Retinal pigment epithelial cell (primary cell): Measurements from ENCODE around the gene KCNC4.

ENCODE experiments used
- DNase-seq: peaks from one replicate; pipeline ENCODE4 v3.0.0-alpha.2; 2010; ENCODE audit warnings: low read depth
- H3K4me3 ChIP-seq: 2 replicates; pipeline ENCODE4 v1.5.1; 2011; ENCODE audit warnings: mild to moderate bottlenecking, low read length, control low read depth, moderate library complexity
- TF ChIP-seq, protein P1 (sequence below): conservative IDR thresholded peaks from 2 replicates; pipeline ENCODE4 v1.5.1; 2011; ENCODE audit warnings: low read depth, low read length, control low read depth, inconsistent platforms

KCNC4 gene

DNA sequence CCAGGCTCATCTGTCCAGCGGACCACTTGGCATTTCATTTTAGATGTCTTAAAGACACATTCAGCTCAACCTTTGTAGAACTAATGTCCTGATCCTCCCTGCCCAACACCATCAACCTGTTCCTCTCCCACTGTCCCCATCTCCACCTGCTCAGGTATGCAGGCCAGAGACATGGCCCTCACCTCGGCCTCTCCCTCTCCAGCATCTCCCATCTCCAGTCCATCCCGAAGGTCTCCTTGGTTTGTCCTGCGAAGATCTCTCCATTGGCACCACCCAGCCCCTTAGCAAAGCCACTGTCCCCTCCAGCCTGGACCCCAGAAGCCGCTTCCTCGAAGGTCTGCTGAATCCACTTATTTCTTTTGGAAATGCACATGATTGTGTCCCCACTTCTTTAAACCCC is 20.9 kb upstream of the KCNC4 start:
- no peak for DNase-seq
- H3K4me3 ChIP-seq, result no peak overlapping the region
- TF ChIP-seq, protein P1, sequence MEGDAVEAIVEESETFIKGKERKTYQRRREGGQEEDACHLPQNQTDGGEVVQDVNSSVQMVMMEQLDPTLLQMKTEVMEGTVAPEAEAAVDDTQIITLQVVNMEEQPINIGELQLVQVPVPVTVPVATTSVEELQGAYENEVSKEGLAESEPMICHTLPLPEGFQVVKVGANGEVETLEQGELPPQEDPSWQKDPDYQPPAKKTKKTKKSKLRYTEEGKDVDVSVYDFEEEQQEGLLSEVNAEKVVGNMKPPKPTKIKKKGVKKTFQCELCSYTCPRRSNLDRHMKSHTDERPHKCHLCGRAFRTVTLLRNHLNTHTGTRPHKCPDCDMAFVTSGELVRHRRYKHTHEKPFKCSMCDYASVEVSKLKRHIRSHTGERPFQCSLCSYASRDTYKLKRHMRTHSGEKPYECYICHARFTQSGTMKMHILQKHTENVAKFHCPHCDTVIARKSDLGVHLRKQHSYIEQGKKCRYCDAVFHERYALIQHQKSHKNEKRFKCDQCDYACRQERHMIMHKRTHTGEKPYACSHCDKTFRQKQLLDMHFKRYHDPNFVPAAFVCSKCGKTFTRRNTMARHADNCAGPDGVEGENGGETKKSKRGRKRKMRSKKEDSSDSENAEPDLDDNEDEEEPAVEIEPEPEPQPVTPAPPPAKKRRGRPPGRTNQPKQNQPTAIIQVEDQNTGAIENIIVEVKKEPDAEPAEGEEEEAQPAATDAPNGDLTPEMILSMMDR, result no peak

DNA sequence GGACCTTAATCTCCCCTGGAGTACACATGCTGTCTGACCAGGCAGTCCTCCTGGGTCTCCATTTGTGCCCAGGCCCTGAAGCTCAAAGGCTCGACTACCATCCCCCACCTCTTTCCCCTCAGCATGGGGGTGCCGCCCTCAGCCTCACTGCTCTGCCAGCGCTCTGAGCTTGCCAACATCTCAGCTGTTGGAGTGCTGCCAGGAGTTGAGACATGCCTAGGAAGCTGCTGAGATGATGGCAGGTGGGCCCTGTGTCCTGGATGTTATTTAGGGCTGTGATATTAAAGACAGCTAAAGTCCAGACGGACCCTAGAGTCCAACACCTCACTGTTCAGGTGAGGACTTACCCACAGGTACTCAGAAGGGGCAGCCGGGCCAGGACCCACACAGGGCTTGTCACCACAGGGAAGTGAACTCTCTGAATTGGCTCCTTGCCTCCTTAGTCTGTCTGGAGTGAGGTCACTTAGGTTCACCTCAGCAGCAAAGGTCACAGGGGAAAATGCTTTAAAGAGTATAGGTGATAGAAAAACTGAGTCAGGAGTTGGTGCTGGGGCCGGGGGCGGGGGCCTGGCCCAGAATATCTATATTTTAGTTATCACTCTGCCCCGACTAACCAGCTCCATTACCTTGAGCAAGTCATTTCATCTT is 19.7 kb upstream of the KCNC4 start:
- TF ChIP-seq, protein P1, result no peak
- DNase-seq, result no peak
- H3K4me3 ChIP-seq, result no peak overlapping the region

DNA sequence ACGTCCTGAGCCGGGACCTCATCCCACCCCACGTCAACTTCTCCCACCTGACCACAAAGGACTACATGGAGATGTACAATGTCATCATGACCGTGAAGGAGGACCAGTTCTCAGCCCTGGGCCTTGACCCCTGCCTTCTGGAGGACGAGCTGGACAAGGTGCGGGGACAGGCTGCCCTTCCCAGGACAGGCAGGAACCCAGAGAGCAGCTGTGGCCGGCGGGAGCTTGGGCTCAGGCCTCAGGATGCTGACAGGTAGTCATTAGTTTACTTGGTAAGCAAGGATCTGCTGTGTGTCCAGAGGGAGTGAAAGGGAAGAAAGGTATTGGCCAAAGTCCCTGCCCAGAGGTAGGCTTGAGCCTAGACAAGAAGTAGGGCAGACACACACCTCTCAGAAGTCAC is 17.6 kb upstream of the KCNC4 start:
- TF ChIP-seq, protein P1, result no peak
- H3K4me3 ChIP-seq, result no peak overlapping the region
- DNase-seq, result no peak

DNA sequence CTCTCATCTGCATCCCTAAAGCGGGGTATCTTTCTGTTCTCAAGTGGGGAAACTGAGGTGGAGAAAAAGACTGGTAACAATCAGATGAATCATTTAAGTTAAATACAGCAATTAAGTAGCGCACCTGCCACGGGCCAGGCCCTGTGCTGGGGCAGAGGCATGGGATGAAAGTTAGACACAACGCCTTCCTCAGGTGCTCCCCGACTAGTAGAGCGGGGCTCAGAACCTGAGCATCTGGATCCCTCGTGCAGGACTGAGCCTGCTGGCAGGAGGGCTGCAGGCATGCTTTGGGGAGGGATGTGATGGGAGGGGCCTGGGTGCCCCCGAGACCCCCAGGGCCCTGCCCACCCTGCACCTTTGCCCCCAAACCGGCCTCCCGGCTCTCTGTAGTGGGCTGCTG is 14.9 kb upstream of the KCNC4 start:
- H3K4me3 ChIP-seq, result no peak overlapping the region
- TF ChIP-seq, protein P1, result no peak
- no peak for DNase-seq

DNA sequence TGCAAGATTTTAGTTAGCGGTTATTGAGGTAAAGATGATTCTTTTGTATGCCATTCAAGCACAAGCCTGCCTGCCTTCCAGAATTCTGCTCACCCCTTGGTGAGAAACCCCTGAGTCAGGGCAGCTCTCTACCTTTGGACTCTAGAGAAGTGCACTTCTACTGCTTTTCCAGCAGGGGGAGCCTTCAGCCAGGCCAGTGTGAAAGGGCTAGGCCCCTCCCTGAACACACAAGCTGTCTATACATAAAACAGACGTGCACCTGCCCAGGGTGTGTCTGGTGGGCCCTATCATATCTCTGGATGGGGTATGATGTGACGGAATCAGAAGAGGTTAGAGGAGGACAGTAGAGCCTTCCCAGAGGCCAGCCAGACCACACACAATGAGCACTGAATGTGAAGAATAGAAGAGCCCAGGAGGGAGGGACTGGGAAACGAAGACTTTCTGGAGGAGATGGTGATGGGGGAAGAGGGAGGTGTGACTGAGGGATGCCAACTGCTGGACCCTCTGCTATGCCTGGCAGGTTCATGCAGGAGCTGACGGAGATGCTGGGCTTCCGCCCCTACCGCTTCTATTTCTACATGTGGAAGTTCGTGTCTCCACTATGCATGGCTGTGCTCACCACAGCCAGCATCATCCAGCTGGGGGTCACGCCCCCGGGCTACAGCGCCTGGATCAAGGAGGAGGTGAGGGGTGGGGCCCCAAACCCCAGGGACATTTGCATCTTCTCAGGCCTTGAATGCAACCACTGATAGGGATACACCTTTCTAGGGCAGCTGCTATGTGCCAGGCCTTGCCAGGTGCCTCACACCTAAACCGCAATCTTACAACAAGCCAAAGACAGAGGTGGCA is 13.0 kb upstream of the KCNC4 start:
- H3K4me3 ChIP-seq, result no peak overlapping the region
- no peak for DNase-seq
- TF ChIP-seq, protein P1, result peak; percentile 99

DNA sequence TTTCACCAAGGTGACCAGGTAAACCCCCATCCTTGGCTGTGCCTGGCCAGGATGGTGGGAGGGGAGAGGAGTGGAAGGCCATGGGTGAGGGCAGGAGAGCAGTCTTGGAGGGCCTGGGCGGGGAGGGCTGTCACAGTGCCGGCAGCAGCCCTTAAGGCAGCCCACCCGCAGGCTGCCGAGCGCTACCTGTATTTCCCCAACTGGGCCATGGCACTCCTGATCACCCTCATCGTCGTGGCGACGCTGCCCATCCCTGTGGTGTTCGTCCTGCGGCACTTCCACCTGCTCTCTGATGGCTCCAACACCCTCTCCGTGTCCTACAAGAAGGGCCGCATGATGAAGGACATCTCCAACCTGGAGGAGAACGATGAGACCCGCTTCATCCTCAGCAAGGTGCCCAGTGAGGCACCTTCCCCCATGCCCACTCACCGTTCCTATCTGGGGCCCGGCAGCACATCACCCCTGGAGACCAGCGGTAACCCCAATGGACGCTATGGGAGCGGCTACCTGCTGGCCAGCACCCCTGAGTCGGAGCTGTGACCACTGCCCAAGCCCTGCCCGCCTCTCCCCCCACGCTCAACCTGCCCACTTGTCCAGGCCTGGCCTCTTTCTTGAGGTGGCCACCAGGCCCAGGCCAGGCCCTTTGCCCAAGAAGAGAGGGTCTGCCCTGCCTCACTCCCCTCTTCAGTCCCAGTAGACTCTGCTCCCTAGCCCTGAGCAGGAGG is 12.0 kb upstream of the KCNC4 start:
- H3K4me3 ChIP-seq, result no peak overlapping the region
- no peak for DNase-seq
- TF ChIP-seq, protein P1, result no peak
